HepG2 (cell line): ENCODE data around the gene ATP2A2.

Experiments used
- ELF3 ChIP-seq: IDR thresholded peaks from 2 replicates; pipeline ENCODE4 v1.6.1; 2016; ENCODE audit warnings: missing genetic modification reagents, missing compliant biosample characterization
- NR2F1 ChIP-seq, 2 experiments: fragments of 450-650 bp in 1 of 2; formaldehyde crosslinking in 1 of 2; IDR thresholded peaks; 2 replicates each; pipeline versions ENCODE4 v1.5.0 to v1.6.1; 2016 to 2020; ENCODE audit warnings: mild to moderate bottlenecking in 1 of 2, missing compliant biosample characterization in 1 of 2, missing genetic modification reagents in 1 of 2, moderate library complexity in 1 of 2
- ZNF773 ChIP-seq: sonication (generic); formaldehyde crosslinking; IDR thresholded peaks from 2 replicates; pipeline ENCODE4 v1.4.0; 2020; ENCODE audit warnings: missing genetic modification reagents, borderline replicate concordance
- TF ChIP-seq, protein P1 (sequence below): sonication (generic); formaldehyde crosslinking; IDR thresholded peaks from 2 replicates; pipeline ENCODE4 v1.5.0; 2020; ENCODE audit warnings: mild to moderate bottlenecking, missing genetic modification reagents, moderate library complexity

DNA sequence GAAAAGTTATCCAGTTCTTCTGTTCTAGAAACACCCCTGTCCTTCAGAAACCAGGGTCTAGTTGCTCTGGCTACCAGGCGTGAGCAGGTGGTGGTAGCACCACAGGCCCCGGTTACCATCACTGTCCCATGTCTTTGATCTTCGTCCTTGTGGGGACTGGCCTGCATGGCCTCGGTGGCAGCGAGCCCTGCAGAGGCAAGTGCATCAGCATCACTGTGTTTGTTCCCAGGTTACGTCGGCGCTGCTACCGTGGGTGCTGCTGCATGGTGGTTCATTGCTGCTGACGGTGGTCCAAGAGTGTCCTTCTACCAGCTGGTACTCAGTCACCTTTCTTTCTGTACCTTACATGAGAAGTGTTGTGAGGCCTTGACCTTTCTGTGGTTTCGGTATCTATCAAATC lies 63.6 kb downstream of the ATP2A2 start:
- TF ChIP-seq NR2F1 (CRISPR knock-in tag; IDR thresholded peaks at IDR 0.05) (no peak), ELF3 (no peak), ZNF773 (CRISPR knock-in tag) (no peak)
- TF ChIP-seq, protein P1, sequence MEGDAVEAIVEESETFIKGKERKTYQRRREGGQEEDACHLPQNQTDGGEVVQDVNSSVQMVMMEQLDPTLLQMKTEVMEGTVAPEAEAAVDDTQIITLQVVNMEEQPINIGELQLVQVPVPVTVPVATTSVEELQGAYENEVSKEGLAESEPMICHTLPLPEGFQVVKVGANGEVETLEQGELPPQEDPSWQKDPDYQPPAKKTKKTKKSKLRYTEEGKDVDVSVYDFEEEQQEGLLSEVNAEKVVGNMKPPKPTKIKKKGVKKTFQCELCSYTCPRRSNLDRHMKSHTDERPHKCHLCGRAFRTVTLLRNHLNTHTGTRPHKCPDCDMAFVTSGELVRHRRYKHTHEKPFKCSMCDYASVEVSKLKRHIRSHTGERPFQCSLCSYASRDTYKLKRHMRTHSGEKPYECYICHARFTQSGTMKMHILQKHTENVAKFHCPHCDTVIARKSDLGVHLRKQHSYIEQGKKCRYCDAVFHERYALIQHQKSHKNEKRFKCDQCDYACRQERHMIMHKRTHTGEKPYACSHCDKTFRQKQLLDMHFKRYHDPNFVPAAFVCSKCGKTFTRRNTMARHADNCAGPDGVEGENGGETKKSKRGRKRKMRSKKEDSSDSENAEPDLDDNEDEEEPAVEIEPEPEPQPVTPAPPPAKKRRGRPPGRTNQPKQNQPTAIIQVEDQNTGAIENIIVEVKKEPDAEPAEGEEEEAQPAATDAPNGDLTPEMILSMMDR: no peak
